Stomach (tissue), 9 donors: ENCODE results near the gene RIPOR3. TPM values are rescaled to one million over a fixed set of nuclear protein-coding genes. Genes with fewer than 3 reads are reported as not detected.

Experiments
- DNase-seq, 2 donors: peaks; one replicate each; pipeline versions ENCODE4 v3.0.0 to v3.0.0-alpha.2; 2013 to 2019
- H3K27ac ChIP-seq, 5 donors: fragments of 200-600 bp in 4 of 5; sonication (generic) in 4 of 5; one replicate each; pipeline ENCODE4 v1.5.1; 2013 to 2019; ENCODE audit warnings: mild to moderate bottlenecking in 1 of 5, moderate library complexity in 1 of 5
- H3K27me3 ChIP-seq, 3 donors: fragments of 200-600 bp; sonication (generic); one replicate each; pipeline ENCODE4 v1.5.1; 2017 to 2019; ENCODE audit warnings: mixed run types in 1 of 3
- H3K36me3 ChIP-seq, 4 donors: fragments of 200-600 bp; sonication (generic); 1 replicate in 3 of 4; 2 replicates in 1 of 4; pipeline ENCODE4 v1.5.1; 2016 to 2019
- H3K4me1 ChIP-seq, 4 donors: fragments of 200-600 bp; sonication (generic); one replicate each; pipeline ENCODE4 v1.5.1; 2016 to 2019
- H3K4me3 ChIP-seq, 4 donors: fragments of 200-600 bp; sonication (generic) in 3 of 4; one replicate each; pipeline ENCODE4 v1.5.1; 2016 to 2019; ENCODE audit warnings: mild to moderate bottlenecking in 1 of 4
- H3K9me3 ChIP-seq, 4 donors: fragments of 200-600 bp; sonication (generic); one replicate each; pipeline ENCODE4 v1.5.1; 2016 to 2019
- CTCF ChIP-seq, 7 experiments: fragments of 450-650 bp in 4 of 7; fragments of 200-600 bp in 3 of 7; sonication (generic) in 3 of 7; IDR thresholded peaks; one replicate each; pipeline ENCODE4 v1.5.1; 2016 to 2019; ENCODE audit warnings: antibody characterized with exemption in 7 of 7, control low read depth in 2 of 7, mild to moderate bottlenecking in 1 of 7
- EP300 ChIP-seq: sonication (generic); formaldehyde crosslinking; IDR thresholded peaks from one replicate; pipeline ENCODE4 v1.6.1; 2017; ENCODE audit warnings: antibody characterized with exemption
- POLR2A ChIP-seq, 4 donors: fragments of 450-650 bp; IDR thresholded peaks; one replicate each; pipeline ENCODE4 v1.6.1; 2016; ENCODE audit warnings: antibody characterized with exemption in 4 of 4, control low read depth in 2 of 4, mild to moderate bottlenecking in 1 of 4, moderate library complexity in 1 of 4
- POLR2AphosphoS5 ChIP-seq, 3 donors: sonication (generic); formaldehyde crosslinking; IDR thresholded peaks; one replicate each; pipeline ENCODE4 v1.6.1; 2016; ENCODE audit warnings: antibody characterized with exemption in 3 of 3
- WGBS, 5 donors: extraction: QIAGEN DNeasy Blood & Tissue Kit in 3 of 5; methylation state at CpG; one replicate each; pipeline versions ENCODE4 v1.1.5 to v1.1.7; 2013 to 2018; 5-methylcytosine and 5-hydroxymethylcytosine counted together
- intact Hi-C: fragments of 100-400 bp; cut with DNase I; formaldehyde crosslinking; loops from one replicate; pipeline ENCODE4 v1.15.1; 2023; ENCODE audit warnings: low total_unique reads
- polyA plus RNA-seq, 3 donors: library from polyadenylated mRNA; stranded (reverse); fragments of 200-250 nt; gene quantifications; one replicate each; pipeline ENCODE4 v1.2.3, GENCODE V29; 2013
- total RNA-seq, 5 donors: library from RNA; depleted of rRNA; stranded (reverse); fragments of >200 nt; gene quantifications; one replicate each; pipeline versions ENCODE4 v1.1.0 to v1.2.3, GENCODE V29; 2014 to 2016
- donor health status: healthy with polysubstance abuse.
- donor health status: Bipolar disorder and iron deficiency.
- donor health status: healthy.

RIPOR3 gene
- total and polyA plus RNA-seq, 8 donors = 4.4 to 61.1 (median 8.2) TPM

- peaks cover 33 to 55% (median 48%) of the 10 kb centered on the region in 4 donors for H3K4me1 ChIP-seq
- no peaks in the 10 kb centered on the region for H3K27me3 ChIP-seq
- H3K36me3 ChIP-seq = no peaks in the 10 kb centered on the region
- no peak overlapping the region for H3K27ac ChIP-seq
- DNase-seq = no peak
- intact Hi-C loops = no loop called here
- H3K9me3 ChIP-seq = no peaks in the 10 kb centered on the region
- no peak overlapping the region for H3K4me3 ChIP-seq
- TF ChIP-seq CTCF (IDR thresholded peaks at IDR 0.05) = no peak
- no peak for TF ChIP-seq EP300
- no peak for TF ChIP-seq POLR2A (IDR thresholded peaks at IDR 0.05)
- no peak for TF ChIP-seq POLR2AphosphoS5 (IDR thresholded peaks at IDR 0.05)
- 60 to 78% (median 63%) methylated on average over 11 to 13 of the region's 13 CpGs for WGBS, 5 donors
These were observed 15.5 kb downstream of the RIPOR3 start for GRCh38 chr20:50675671-50676376.

GRCh38 chr20:50674138-50674825 lies 17.1 kb downstream of the RIPOR3 start:
- no peak for TF ChIP-seq POLR2A (IDR thresholded peaks at IDR 0.05)
- WGBS, 5 donors = 28 to 52% (median 37%) methylated on average over 2 of the region's 2 CpGs
- no peak overlapping the region for H3K4me3 ChIP-seq

GRCh38 chr20:50673466-50674137 lies 17.7 kb downstream of the RIPOR3 start:
- intact Hi-C loops = no loop called here
- no peaks in the 10 kb centered on the region for H3K36me3 ChIP-seq
- no peaks in the 10 kb centered on the region for H3K27me3 ChIP-seq
- no peaks in the 10 kb centered on the region for H3K9me3 ChIP-seq
- H3K4me1 ChIP-seq = peaks cover 22 to 47% (median 37%) of the 10 kb centered on the region in 4 donors
- TF ChIP-seq EP300 (no peak), POLR2AphosphoS5 (IDR thresholded peaks at IDR 0.05) (peak in 1 of 3 donors; percentile 15)
- DNase-seq = peak; percentile 55 to 82
- peak overlapping the region in 4 of 5 donors; percentile 5 to 48 (median 40) for H3K27ac ChIP-seq
- H3K4me3 ChIP-seq = no peak overlapping the region
- 41 to 56% (median 47%) methylated on average over 19 of the region's 19 CpGs for WGBS, 5 donors

More at GRCh38 chr20:50674138-50674825, 17.1 kb downstream of the RIPOR3 start:
- Histone ChIP-seq H3K27ac (peak overlapping the region in 4 of 5 donors; percentile 5 to 48 (median 40)), H3K4me1 (peaks cover 23 to 48% (median 36%) of the 10 kb centered on the region in 4 donors), H3K36me3 (no peaks in the 10 kb centered on the region), H3K27me3 (no peaks in the 10 kb centered on the region), H3K9me3 (no peaks in the 10 kb centered on the region)
- DNase-seq = no peak
- intact Hi-C loops = no loop called here

GRCh38 chr20:50673146-50673465 lies 18.2 kb downstream of the RIPOR3 start:
- TF ChIP-seq POLR2AphosphoS5 (IDR thresholded peaks at IDR 0.05) (no peak), POLR2A (IDR thresholded peaks at IDR 0.05) (no peak), EP300 (no peak), CTCF (IDR thresholded peaks at IDR 0.05) (no peak)
- no peak for DNase-seq
- WGBS, 5 donors = 87 to 95% (median 90%) methylated on average over 6 to 7 of the region's 7 CpGs

GRCh38 chr20:50672400-50673145 lies 18.8 kb downstream of the RIPOR3 start:
- Histone ChIP-seq H3K27me3 (no peaks in the 10 kb centered on the region), H3K4me1 (peaks cover 15 to 38% (median 28%) of the 10 kb centered on the region in 4 donors), H3K4me3 (no peak overlapping the region), H3K9me3 (no peaks in the 10 kb centered on the region), H3K27ac (peak overlapping the region in 3 of 5 donors; percentile 5 to 48 (median 35)), H3K36me3 (no peaks in the 10 kb centered on the region)
- no peak for DNase-seq
- intact Hi-C loops = no loop called here
- whole genome bisulfite sequencing, 5 donors = 84 to 100% (median 94%) methylated on average over 4 to 8 of the region's 8 CpGs
- no peak for TF ChIP-seq EP300
- no peak for TF ChIP-seq POLR2A (IDR thresholded peaks at IDR 0.05)
- no peak for TF ChIP-seq CTCF (IDR thresholded peaks at IDR 0.05)
- TF ChIP-seq POLR2AphosphoS5 (IDR thresholded peaks at IDR 0.05) = no peak

More at GRCh38 chr20:50673146-50673465, 18.2 kb downstream of the RIPOR3 start:
- intact Hi-C loops = no loop called here
- no peaks in the 10 kb centered on the region for H3K9me3 ChIP-seq
- no peaks in the 10 kb centered on the region for H3K27me3 ChIP-seq
- peak overlapping the region in 4 of 5 donors; percentile 5 to 48 (median 40) for H3K27ac ChIP-seq
- no peak overlapping the region for H3K4me3 ChIP-seq
- H3K4me1 ChIP-seq = peaks cover 19 to 42% (median 33%) of the 10 kb centered on the region in 4 donors
- no peaks in the 10 kb centered on the region for H3K36me3 ChIP-seq
